HCT116 (cell line): ENCODE results near the gene UBTD1. TPM values are rescaled to one million over a fixed set of nuclear protein-coding genes. Genes with fewer than 3 reads are reported as not detected.

ENCODE experiments used
- ATAC-seq: fragments of 200-7000 bp; cut with Tn5 transposase; 2 replicates; pipeline ENCODE4 v1.9.1; 2020; ENCODE audit warnings: mild to moderate bottlenecking, moderate library complexity
- BruUV-seq: library from RNA; stranded (reverse); fragments of 400-500 nt; replicated peaks from 2 replicates; lab custom pipeline; 2021; lab: Mats Ljungman, UMichigan
- CTCF ChIA-PET: fragments of 300-600 bp; sonication (Branson Sonifier 250); formaldehyde crosslinking; loops from one replicate; lab custom pipeline; 2021; ENCODE audit warnings: antibody characterized with exemption; lab: Charles Lee
- POLR2A ChIA-PET: fragments of 300-600, 350-600 bp; sonication (Branson Sonifier 250); formaldehyde crosslinking; loops from one replicate; lab custom pipeline; 2021; ENCODE audit warnings: antibody characterized with exemption; lab: Charles Lee
- RAD21 ChIA-PET, 2 experiments: fragments of 300-600 bp; sonication (Branson Sonifier 250); formaldehyde crosslinking; loops; one replicate each; lab custom pipeline; 2023; ENCODE audit warnings: low total read pairs in 2 of 2; ENCODE audit not compliant: uncharacterized antibody in 2 of 2, unreplicated experiment in 2 of 2, low non-redundant PET in 1 of 2; lab: Charles Lee
- DNase-seq: peaks from one replicate; pipeline ENCODE4 v3.0.0-alpha.2; 2010; ENCODE audit warnings: low read depth, low spot score
- H2AFZ ChIP-seq: fragments of 200-600 bp; shearing (Covaris generic), sonication (generic); 2 replicates; pipeline ENCODE4 v1.6.1; 2017; ENCODE audit warnings: low read depth, mixed run types, mixed read lengths, antibody characterized with exemption, low read length; ENCODE audit not compliant: poor library complexity, severe bottlenecking
- H3K27ac ChIP-seq: 2 replicates; pipeline ENCODE4 v1.5.1; 2012; ENCODE audit warnings: low read depth, low read length
- H3K27me3 ChIP-seq: fragments of 200-600 bp; sonication (generic); 2 replicates; pipeline ENCODE4 v1.6.1; 2016; ENCODE audit warnings: mixed run types, low read length, mixed read lengths; ENCODE audit not compliant: insufficient read depth
- H3K36me3 ChIP-seq, 2 experiments: fragments of 200-500 bp in 1 of 2; fragments of 200-600 bp in 1 of 2; sonication (Bioruptor generic) in 1 of 2; sonication (generic) in 1 of 2; 2 replicates each; pipeline versions ENCODE4 v1.5.1 to v1.6.1; 2014 to 2016; ENCODE audit warnings: low read length in 2 of 2, inconsistent platforms in 1 of 2, mixed read lengths in 1 of 2, mixed run types in 1 of 2; ENCODE audit not compliant: insufficient read depth in 2 of 2, control insufficient read depth in 1 of 2
- H3K4me1 ChIP-seq, 2 experiments: fragments of 200-600 bp in 1 of 2; sonication (generic) in 1 of 2; 2 replicates each; pipeline versions ENCODE4 v1.5.1 to v1.6.1; 2012 to 2017; ENCODE audit warnings: low read length in 2 of 2, inconsistent platforms in 1 of 2, mild to moderate bottlenecking in 1 of 2, mixed read lengths in 1 of 2, mixed run types in 1 of 2, moderate library complexity in 1 of 2; ENCODE audit not compliant: insufficient read depth in 2 of 2, control insufficient read depth in 1 of 2
- H3K4me2 ChIP-seq: fragments of 200-600 bp; sonication (generic); 2 replicates; pipeline ENCODE4 v1.6.1; 2017; ENCODE audit warnings: mixed run types, low read length, mixed read lengths
- H3K4me3 ChIP-seq, 2 experiments: fragments of 200-600 bp in 1 of 2; sonication (generic) in 1 of 2; replicated peaks in 1 of 2; 2 replicates each; pipeline ENCODE4 v1.5.1; 2011 to 2016; ENCODE audit warnings: low read length in 2 of 2, control low read depth in 1 of 2, low read depth in 1 of 2, mild to moderate bottlenecking in 1 of 2, mixed read lengths in 1 of 2, mixed run types in 1 of 2
- H3K79me2 ChIP-seq: fragments of 200-600 bp; sonication (generic); 2 replicates; pipeline ENCODE4 v1.6.1; 2017; ENCODE audit warnings: mild to moderate bottlenecking, mixed run types, low read length, moderate library complexity, mixed read lengths; ENCODE audit not compliant: insufficient read depth
- H3K9ac ChIP-seq: fragments of 200-600 bp; sonication (generic); 2 replicates; pipeline ENCODE4 v1.6.1; 2016; ENCODE audit warnings: low read length, mixed read lengths
- H3K9me2 ChIP-seq: fragments of 200-600 bp; sonication (generic), shearing (Covaris generic); 2 replicates; pipeline ENCODE4 v1.6.1; 2017; ENCODE audit warnings: mixed run types, mild to moderate bottlenecking, moderate library complexity; ENCODE audit not compliant: insufficient read depth
- H3K9me3 ChIP-seq, 2 experiments: fragments of 200-500 bp in 1 of 2; fragments of 200-600 bp in 1 of 2; sonication (Bioruptor generic) in 1 of 2; sonication (generic) in 1 of 2; 2 replicates each; pipeline ENCODE4 v1.6.1; 2014 to 2017; ENCODE audit warnings: low read length in 2 of 2, mixed read lengths in 2 of 2, inconsistent platforms in 1 of 2, low read depth in 1 of 2, mild to moderate bottlenecking in 1 of 2, mixed run types in 1 of 2, moderate library complexity in 1 of 2; ENCODE audit not compliant: control insufficient read depth in 1 of 2, insufficient read depth in 1 of 2
- H4K20me1 ChIP-seq: fragments of 200-600 bp; sonication (generic), shearing (Covaris generic); 2 replicates; pipeline ENCODE4 v1.6.1; 2017; ENCODE audit warnings: mixed run types, mild to moderate bottlenecking, moderate library complexity; ENCODE audit not compliant: insufficient read depth
- CEBPB ChIP-seq: IDR thresholded peaks from 2 replicates; pipeline ENCODE4 v1.6.1; 2012; ENCODE audit warnings: low read depth
- CTCF ChIP-seq, 3 experiments: fragments of 200-600 bp in 1 of 3; sonication (generic) in 1 of 3; IDR thresholded peaks in 2 of 3; conservative IDR thresholded peaks in 1 of 3; 2 replicates each; pipeline ENCODE4 v1.5.1; 2012 to 2017; ENCODE audit warnings: low read depth in 2 of 3, low read length in 2 of 3, antibody characterized with exemption in 1 of 3, borderline replicate concordance in 1 of 3, control low read depth in 1 of 3, mild to moderate bottlenecking in 1 of 3, mixed read lengths in 1 of 3, mixed run types in 1 of 3, moderate library complexity in 1 of 3; ENCODE audit not compliant: insufficient read depth in 1 of 3
- EGR1 ChIP-seq: IDR thresholded peaks from 2 replicates; pipeline ENCODE4 v1.6.1; 2012; ENCODE audit warnings: low read depth
- JUND ChIP-seq: IDR thresholded peaks from 2 replicates; pipeline ENCODE4 v1.6.1; 2012
- MAX ChIP-seq: IDR thresholded peaks from 2 replicates; pipeline ENCODE4 v1.6.1; 2012
- POLR2A ChIP-seq: IDR thresholded peaks from 2 replicates; pipeline ENCODE4 v1.7.0; 2011; ENCODE audit warnings: borderline replicate concordance; ENCODE audit not compliant: insufficient read depth, insufficient read length; ENCODE audit errors: extremely low read depth
- RAD21 ChIP-seq: IDR thresholded peaks from 2 replicates; pipeline ENCODE4 v1.6.1; 2012; ENCODE audit warnings: low read depth, mild to moderate bottlenecking
- REST ChIP-seq: IDR thresholded peaks from 2 replicates; pipeline ENCODE4 v1.6.1; 2012; ENCODE audit warnings: low read depth
- SIN3A ChIP-seq: IDR thresholded peaks from 2 replicates; pipeline ENCODE4 v1.6.1; 2012; ENCODE audit warnings: low read depth
- SP1 ChIP-seq: IDR thresholded peaks from 2 replicates; pipeline ENCODE4 v1.6.1; 2012; ENCODE audit warnings: low read depth
- SRF ChIP-seq: IDR thresholded peaks from 2 replicates; pipeline ENCODE4 v1.6.1; 2012; ENCODE audit warnings: low read depth
- TCF7L2 ChIP-seq: IDR thresholded peaks from 2 replicates; pipeline ENCODE4 v1.7.0; 2011; ENCODE audit warnings: borderline replicate concordance, inconsistent platforms; ENCODE audit not compliant: insufficient read depth, insufficient read length; ENCODE audit errors: extremely low read depth
- YY1 ChIP-seq: IDR thresholded peaks from 2 replicates; pipeline ENCODE4 v1.6.1; 2011; ENCODE audit warnings: low read length, low read depth, moderate library complexity, mild to moderate bottlenecking; ENCODE audit not compliant: insufficient replicate concordance; ENCODE audit errors: extremely low read depth
- ZNF274 ChIP-seq: fragments of 200-500 bp; sonication (Bioruptor generic); IDR thresholded peaks from 2 replicates; pipeline ENCODE4 v1.6.1; 2014; ENCODE audit warnings: mild to moderate bottlenecking, low read depth, low read length, inconsistent platforms
- intact Hi-C: fragments of 100-400 bp; cut with micrococcal nuclease; formaldehyde crosslinking; loops from 2 replicates; pipeline ENCODE4 v1.10.0; 2022
- total RNA-seq: library from RNA; stranded (reverse); gene quantifications from one replicate; pipeline ENCODE4 v1.2.1, GENCODE V29; 2021; ENCODE audit not compliant: unreplicated experiment

Gene UBTD1
- total RNA-seq, 1 experiment from 2014 or later, result 12.8 TPM

- intact Hi-C loops, result no loop called here
- H3K27me3 ChIP-seq, result no peaks in the 10 kb centered on the region
- ChIA-PET RAD21 (no interaction called here), POLR2A (no interaction called here), CTCF (no interaction called here)
- H3K9me2 ChIP-seq, result no peaks in the 10 kb centered on the region
- no peak for DNase-seq
- no peak overlapping the region for H2AFZ ChIP-seq
- H3K27ac ChIP-seq, result no peak overlapping the region
- BruUV-seq, result no TSS peak
- TF ChIP-seq MAX (no peak), SP1 (no peak), SRF (no peak), ZNF274 (no peak), CEBPB (no peak), RAD21 (no peak), CTCF (IDR thresholded peaks at IDR 0.05 in 2 of 3, conservative IDR thresholded peaks at IDR 0.05 in 1 of 3; ENCODE audit: borderline replicate concordance in 1 of 3, insufficient read depth in 1 of 3, low read depth in 2 of 3, low read length in 2 of 3) (no peak), SIN3A (no peak), JUND (no peak), YY1 (no peak), REST (no peak), POLR2A (no peak), TCF7L2 (no peak), EGR1 (no peak)
- peaks cover 18 to 19% of the 10 kb centered on the region in 2 experiments for H3K36me3 ChIP-seq
- peaks cover 70% of the 10 kb centered on the region for H3K79me2 ChIP-seq
- no peak overlapping the region for H3K4me3 ChIP-seq
- no peaks in the 10 kb centered on the region for H3K9me3 ChIP-seq
- no peak for ATAC-seq
- H4K20me1 ChIP-seq, result peaks cover under 1% of the 10 kb centered on the region
- no peak overlapping the region for H3K9ac ChIP-seq
- H3K4me2 ChIP-seq, result no peak overlapping the region
- no peaks in the 10 kb centered on the region; a peak in 1 of 4 replicates for H3K4me1 ChIP-seq
Observed at GRCh38 chr10:97483506-97483905, 15.2 kb upstream of the UBTD1 start.
